22Rv1 (cell line): Measurements from ENCODE around the gene CDKL4.

Source experiments
- H3K27ac ChIP-seq: fragments of 450-650 bp; 2 replicates; pipeline ENCODE4 v1.5.1; 2017
- ZFX ChIP-seq: fragments of 450-650 bp; IDR thresholded peaks from 2 replicates; pipeline ENCODE4 v1.6.1; 2017; ENCODE audit warnings: antibody characterized with exemption, borderline replicate concordance
- TF ChIP-seq, protein P1 (sequence below): fragments of 450-650 bp; IDR thresholded peaks from 2 replicates; pipeline ENCODE4 v1.5.1; 2017; ENCODE audit warnings: mild to moderate bottlenecking

The CDKL4 gene

GRCh38 chr2:39194686-39195085 lies 49.1 kb downstream of the CDKL4 start:
- TF ChIP-seq ZFX, result no peak
- TF ChIP-seq, protein P1, sequence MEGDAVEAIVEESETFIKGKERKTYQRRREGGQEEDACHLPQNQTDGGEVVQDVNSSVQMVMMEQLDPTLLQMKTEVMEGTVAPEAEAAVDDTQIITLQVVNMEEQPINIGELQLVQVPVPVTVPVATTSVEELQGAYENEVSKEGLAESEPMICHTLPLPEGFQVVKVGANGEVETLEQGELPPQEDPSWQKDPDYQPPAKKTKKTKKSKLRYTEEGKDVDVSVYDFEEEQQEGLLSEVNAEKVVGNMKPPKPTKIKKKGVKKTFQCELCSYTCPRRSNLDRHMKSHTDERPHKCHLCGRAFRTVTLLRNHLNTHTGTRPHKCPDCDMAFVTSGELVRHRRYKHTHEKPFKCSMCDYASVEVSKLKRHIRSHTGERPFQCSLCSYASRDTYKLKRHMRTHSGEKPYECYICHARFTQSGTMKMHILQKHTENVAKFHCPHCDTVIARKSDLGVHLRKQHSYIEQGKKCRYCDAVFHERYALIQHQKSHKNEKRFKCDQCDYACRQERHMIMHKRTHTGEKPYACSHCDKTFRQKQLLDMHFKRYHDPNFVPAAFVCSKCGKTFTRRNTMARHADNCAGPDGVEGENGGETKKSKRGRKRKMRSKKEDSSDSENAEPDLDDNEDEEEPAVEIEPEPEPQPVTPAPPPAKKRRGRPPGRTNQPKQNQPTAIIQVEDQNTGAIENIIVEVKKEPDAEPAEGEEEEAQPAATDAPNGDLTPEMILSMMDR, result no peak
- no peak overlapping the region for H3K27ac ChIP-seq

- no peak for TF ChIP-seq ZFX
- TF ChIP-seq, protein P1, result no peak
- H3K27ac ChIP-seq, result no peak overlapping the region
These were observed 54.7 kb downstream of the CDKL4 start for GRCh38 chr2:39188960-39189494.

- no peak overlapping the region for H3K27ac ChIP-seq
- TF ChIP-seq, protein P1, result no peak
- TF ChIP-seq ZFX, result no peak
These were observed 60.1 kb downstream of the CDKL4 start for GRCh38 chr2:39183673-39184072.

- no peak overlapping the region for H3K27ac ChIP-seq
- TF ChIP-seq ZFX, result no peak
- TF ChIP-seq, protein P1, result no peak
These were observed 62.5 kb downstream of the CDKL4 start for GRCh38 chr2:39181297-39181696.

DNA sequence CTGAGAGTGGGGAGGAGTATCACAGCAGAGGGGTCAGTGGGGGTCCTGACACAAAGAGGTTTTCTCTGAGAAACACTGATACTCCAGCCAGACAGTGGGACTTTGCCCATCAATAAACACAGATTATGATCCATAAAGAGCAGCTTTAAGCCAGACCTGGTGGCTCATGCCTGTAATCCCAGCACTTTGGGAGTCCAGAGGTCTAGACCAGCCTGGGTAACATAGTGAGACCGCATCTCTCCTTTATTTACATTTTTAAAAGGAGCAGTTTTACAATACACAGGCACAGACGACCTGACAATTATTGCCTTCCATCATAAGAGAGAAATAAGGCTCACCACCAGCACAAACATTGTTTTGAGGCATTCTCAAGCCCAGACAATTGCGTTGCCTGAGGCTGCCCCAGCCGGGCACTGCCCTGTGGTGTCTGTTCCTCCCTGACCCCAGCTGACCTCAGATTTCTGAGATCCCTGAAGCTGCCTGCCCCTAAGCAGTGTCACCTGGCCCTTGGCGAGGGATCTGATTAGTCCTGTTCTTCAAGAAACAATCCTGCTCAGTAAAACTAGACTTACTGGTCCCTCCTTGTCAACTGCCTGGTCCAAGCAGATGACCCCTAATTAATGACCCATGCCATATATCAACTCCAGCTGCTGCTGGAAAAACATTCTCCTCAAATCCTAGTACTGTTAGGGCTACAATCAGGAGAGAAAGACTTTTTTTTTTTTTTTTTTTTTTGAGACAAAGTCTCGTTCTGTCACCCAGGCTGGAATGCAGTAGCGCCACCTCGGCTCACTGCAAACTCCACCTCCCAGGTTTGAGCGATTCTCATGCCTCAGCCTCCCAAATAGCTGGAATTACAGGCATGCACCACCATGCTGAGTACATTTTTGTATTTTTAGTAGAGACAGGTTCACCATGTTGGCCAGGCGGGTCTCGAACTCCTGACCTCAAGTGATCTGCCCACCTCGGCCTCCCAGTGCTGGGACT lies 63.5 kb downstream of the CDKL4 start:
- H3K27ac ChIP-seq, result no peak overlapping the region
- TF ChIP-seq ZFX, result no peak
- TF ChIP-seq, protein P1, result no peak

- no peak for TF ChIP-seq ZFX
- TF ChIP-seq, protein P1, result no peak
- H3K27ac ChIP-seq, result no peak overlapping the region
These were observed 65.0 kb downstream of the CDKL4 start for GRCh38 chr2:39178756-39179155.

DNA sequence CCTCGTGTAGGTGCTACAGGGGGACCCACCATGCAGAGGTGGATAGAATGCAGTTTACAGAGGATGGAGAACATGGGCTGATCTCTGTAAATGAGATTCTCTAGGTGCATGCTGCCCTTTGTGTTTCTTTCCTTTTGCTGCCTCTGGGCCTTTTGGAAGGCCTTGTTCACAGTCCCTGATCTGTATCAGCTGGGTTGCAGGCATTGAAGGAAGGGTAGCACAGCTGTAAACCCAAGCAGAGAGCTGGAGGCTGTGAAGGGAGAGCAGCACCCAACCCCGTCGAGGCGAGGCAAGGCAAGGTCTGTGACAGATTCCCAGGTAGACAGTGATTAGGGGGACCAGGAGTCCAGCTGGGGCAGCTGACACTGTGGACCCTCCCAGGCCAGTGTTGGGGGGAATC lies 66.8 kb downstream of the CDKL4 start:
- TF ChIP-seq, protein P1, result no peak
- no peak for TF ChIP-seq ZFX
- no peak overlapping the region for H3K27ac ChIP-seq
